Measurements from ENCODE around the gene ZNF660. TPM values are rescaled to one million over a fixed set of nuclear protein-coding genes. Genes with fewer than 3 reads are reported as not detected.

Gene ZNF660
- total RNA-seq, 1 donor from 2014 or later, result 5.5 TPM

GRCh38 chr3:44624749-44625480 is 40.2 kb downstream of the ZNF660 start, which contains the start of gene ZNF197:
ZNF197 (plus strand) TSS chr3:44625036; CDS start chr3:44629155, 4,119 bp downstream.
- TF ChIP-seq EZH2 (IDR thresholded peaks at IDR 0.05; ENCODE audit: insufficient read depth, low read length) (no peak), CTCF (IDR thresholded peaks at IDR 0.05; ENCODE audit: insufficient read depth, low read depth, low read length) (no peak)
- H3K9ac ChIP-seq (ENCODE audit: low read length), result peak within 1 kb of the TSS; percentile 87
- peaks cover 12% of the 10 kb centered on the region for H3K4me1 Mint-ChIP-seq (ENCODE audit: low read depth, unreplicated experiment)
- H3K27me3 ChIP-seq (ENCODE audit: insufficient read depth, low read length), result no peaks in the 10 kb centered on the region
- H2AFZ ChIP-seq (ENCODE audit: low read depth, low read length), result peak within 1 kb of the TSS; percentile 92
- peak within 1 kb of the TSS; percentile 87 for H3K27ac Mint-ChIP-seq (ENCODE audit: unreplicated experiment)
- peak within 1 kb of the TSS; percentile 90 for H3K4me2 ChIP-seq (ENCODE audit: low read length)
- H3K79me2 ChIP-seq (ENCODE audit: insufficient read depth, low read length), result peaks cover 46% of the 10 kb centered on the region
- no peaks in the 10 kb centered on the region for H3K9me3 ChIP-seq (ENCODE audit: insufficient read depth, low read depth, low read length)
- H3K27me3 Mint-ChIP-seq (ENCODE audit: low read depth, unreplicated experiment), result no peaks in the 10 kb centered on the region
- peaks cover 17% of the 10 kb centered on the region for H4K20me1 ChIP-seq (ENCODE audit: insufficient read depth, low read length)
- no peaks in the 10 kb centered on the region for H3K9me3 Mint-ChIP-seq (ENCODE audit: unreplicated experiment)
- H3K4me3 Mint-ChIP-seq (ENCODE audit: unreplicated experiment), result peak within 1 kb of the TSS; percentile 98
- peak; percentile 45 for FAIRE-seq
- peaks cover 7% of the 10 kb centered on the region for H3K4me1 ChIP-seq (ENCODE audit: insufficient read depth, low read length)
- H3K4me3 ChIP-seq (ENCODE audit: insufficient read depth, low read depth, low read length), result peak within 1 kb of the TSS; percentile 91
- H3K27ac ChIP-seq (ENCODE audit: low read depth, low read length), result peak within 1 kb of the TSS; percentile 67
- H3K36me3 Mint-ChIP-seq (ENCODE audit: low read depth, unreplicated experiment), result peaks cover 6% of the 10 kb centered on the region
- H3K36me3 ChIP-seq (ENCODE audit: insufficient read depth, low read length), result peaks cover 4% of the 10 kb centered on the region
- DNase-seq (ENCODE audit: low read depth), result peak; percentile 86

- Histone ChIP-seq H2AFZ (ENCODE audit: low read depth, low read length) (no peak overlapping the region), H3K9me3 (ENCODE audit: insufficient read depth, low read depth, low read length) (no peaks in the 10 kb centered on the region), H3K27me3 (ENCODE audit: insufficient read depth, low read length) (no peaks in the 10 kb centered on the region), H3K36me3 (ENCODE audit: insufficient read depth, low read length) (peaks cover 19% of the 10 kb centered on the region), H4K20me1 (ENCODE audit: insufficient read depth, low read length) (peaks cover 17% of the 10 kb centered on the region), H3K4me2 (ENCODE audit: low read length) (no peak overlapping the region), H3K79me2 (ENCODE audit: insufficient read depth, low read length) (peaks cover 46% of the 10 kb centered on the region), H3K4me3 (ENCODE audit: insufficient read depth, low read depth, low read length) (no peak overlapping the region), H3K27ac (ENCODE audit: low read depth, low read length) (no peak overlapping the region), H3K4me1 (ENCODE audit: insufficient read depth, low read length) (peaks cover 7% of the 10 kb centered on the region), H3K9ac (ENCODE audit: low read length) (no peak overlapping the region)
- TF ChIP-seq EZH2 (IDR thresholded peaks at IDR 0.05; ENCODE audit: insufficient read depth, low read length) (no peak), CTCF (IDR thresholded peaks at IDR 0.05; ENCODE audit: insufficient read depth, low read depth, low read length) (no peak)
- no peak overlapping the region for H3K27ac Mint-ChIP-seq (ENCODE audit: unreplicated experiment)
- no peak overlapping the region for H3K4me3 Mint-ChIP-seq (ENCODE audit: unreplicated experiment)
- peaks cover 13% of the 10 kb centered on the region for H3K36me3 Mint-ChIP-seq (ENCODE audit: low read depth, unreplicated experiment)
- peaks cover 12% of the 10 kb centered on the region for H3K4me1 Mint-ChIP-seq (ENCODE audit: low read depth, unreplicated experiment)
- no peaks in the 10 kb centered on the region for H3K27me3 Mint-ChIP-seq (ENCODE audit: low read depth, unreplicated experiment)
- no peak for DNase-seq (ENCODE audit: low read depth)
- no peaks in the 10 kb centered on the region for H3K9me3 Mint-ChIP-seq (ENCODE audit: unreplicated experiment)
- no peak for FAIRE-seq
Observed at GRCh38 chr3:44628716-44629115, 44.0 kb downstream of the ZNF660 start.

GRCh38 chr3:44632193-44632592 is 47.4 kb downstream of the ZNF660 start:
- H3K9ac ChIP-seq (ENCODE audit: low read length), result no peak overlapping the region
- H3K4me3 Mint-ChIP-seq (ENCODE audit: unreplicated experiment), result no peak overlapping the region
- H3K27me3 Mint-ChIP-seq (ENCODE audit: low read depth, unreplicated experiment), result no peaks in the 10 kb centered on the region
- no peaks in the 10 kb centered on the region for H3K27me3 ChIP-seq (ENCODE audit: insufficient read depth, low read length)
- no peaks in the 10 kb centered on the region for H3K9me3 Mint-ChIP-seq (ENCODE audit: unreplicated experiment)
- no peak for DNase-seq (ENCODE audit: low read depth)
- no peak overlapping the region for H3K4me3 ChIP-seq (ENCODE audit: insufficient read depth, low read depth, low read length)
- H2AFZ ChIP-seq (ENCODE audit: low read depth, low read length), result no peak overlapping the region
- H3K4me1 Mint-ChIP-seq (ENCODE audit: low read depth, unreplicated experiment), result peaks cover 3% of the 10 kb centered on the region
- TF ChIP-seq EZH2 (IDR thresholded peaks at IDR 0.05; ENCODE audit: insufficient read depth, low read length), result no peak
- TF ChIP-seq CTCF (IDR thresholded peaks at IDR 0.05; ENCODE audit: insufficient read depth, low read depth, low read length), result no peak
- no peak overlapping the region for H3K27ac Mint-ChIP-seq (ENCODE audit: unreplicated experiment)
- no peak overlapping the region for H3K4me2 ChIP-seq (ENCODE audit: low read length)
- peaks cover 21% of the 10 kb centered on the region for H3K36me3 Mint-ChIP-seq (ENCODE audit: low read depth, unreplicated experiment)
- H4K20me1 ChIP-seq (ENCODE audit: insufficient read depth, low read length), result peaks cover 12% of the 10 kb centered on the region
- H3K9me3 ChIP-seq (ENCODE audit: insufficient read depth, low read depth, low read length), result no peaks in the 10 kb centered on the region
- H3K4me1 ChIP-seq (ENCODE audit: insufficient read depth, low read length), result no peaks in the 10 kb centered on the region
- FAIRE-seq, result no peak
- H3K79me2 ChIP-seq (ENCODE audit: insufficient read depth, low read length), result peaks cover 25% of the 10 kb centered on the region
- H3K36me3 ChIP-seq (ENCODE audit: insufficient read depth, low read length), result peaks cover 31% of the 10 kb centered on the region
- no peak overlapping the region for H3K27ac ChIP-seq (ENCODE audit: low read depth, low read length)

Measured in astrocyte (in vitro differentiated cells and primary cell).